ENCODE data around the gene GSDMA.

- TF ChIP-seq POLR2A (IDR thresholded peaks at IDR 0.05) = no peak
- TF ChIP-seq CTCF (IDR thresholded peaks at IDR 0.05) = no peak
These were observed 7.9 kb upstream of the GSDMA start for GRCh38 chr17:39954876-39955275.
